BE2C (cell line): Measurements from ENCODE around the gene TFRC.
"Not testable (repeated sequence)": the region's sequence is repeated elsewhere in the genome, so short reads cannot be mapped to it uniquely, and the experiment has no call there.

Experiments
- DNase-seq: peaks from one replicate; pipeline ENCODE4 v3.0.0-alpha.2; 2020
- H3K27me3 ChIP-seq: fragments of 250-450 bp; sonication (Bioruptor Pico); 2 replicates; pipeline ENCODE4 v1.5.1; 2020; ENCODE audit warnings: mild to moderate bottlenecking
- H3K36me3 ChIP-seq: fragments of 250-450 bp; sonication (Bioruptor Pico); 2 replicates; pipeline ENCODE4 v1.5.1; 2020; ENCODE audit warnings: mild to moderate bottlenecking
- H3K4me1 ChIP-seq: fragments of 250-450 bp; sonication (Bioruptor Pico); 2 replicates; pipeline ENCODE4 v1.5.1; 2020
- H3K4me3 ChIP-seq: 2 replicates; pipeline ENCODE4 v1.5.1; 2011; ENCODE audit warnings: low read depth, low read length
- H3K9me3 ChIP-seq: fragments of 250-450 bp; sonication (Bioruptor Pico); 2 replicates; pipeline ENCODE4 v1.5.1; 2020
- CTCF ChIP-seq: IDR thresholded peaks from 2 replicates; pipeline ENCODE4 v1.5.1; 2012; ENCODE audit warnings: mild to moderate bottlenecking, low read depth, low read length

Gene TFRC

GRCh38 chr3:196087906-196088305 is 6.0 kb upstream of the TFRC start:
- Histone ChIP-seq H3K4me1 (no peaks in the 10 kb centered on the region), H3K36me3 (no peaks in the 10 kb centered on the region), H3K27me3 (no peaks in the 10 kb centered on the region), H3K9me3 (no peaks in the 10 kb centered on the region), H3K4me3 (no peak overlapping the region)
- TF ChIP-seq CTCF: no peak
- DNase-seq: no peak

GRCh38 chr3:196082619-196082971 is 705 bp upstream of the TFRC start:
- no peak for DNase-seq
- Histone ChIP-seq H3K4me3 (peak overlapping the region; percentile 78), H3K9me3 (no peaks in the 10 kb centered on the region), H3K36me3 (no peaks in the 10 kb centered on the region), H3K4me1 (no peaks in the 10 kb centered on the region), H3K27me3 (no peaks in the 10 kb centered on the region)
- no peak for TF ChIP-seq CTCF

GRCh38 chr3:196081002-196081833 is 672 bp downstream of the TFRC start:
- Histone ChIP-seq H3K4me1 (no peaks in the 10 kb centered on the region), H3K27me3 (no peaks in the 10 kb centered on the region), H3K9me3 (no peaks in the 10 kb centered on the region), H3K4me3 (peak overlapping the region; percentile 78), H3K36me3 (peaks cover 8% of the 10 kb centered on the region)
- no peak for TF ChIP-seq CTCF
- peak; percentile 75 for DNase-seq

GRCh38 chr3:196080101-196080846 is 1.6 kb downstream of the TFRC start:
- Histone ChIP-seq H3K36me3 (peaks cover 14% of the 10 kb centered on the region), H3K4me3 (peak overlapping the region; percentile 78)
- not testable (repeated sequence) for H3K4me1 ChIP-seq, DNase-seq, H3K9me3 ChIP-seq, H3K27me3 ChIP-seq

- peak overlapping the region; percentile 78 for H3K4me3 ChIP-seq
- no peak for DNase-seq
- H3K36me3 ChIP-seq: peaks cover 18% of the 10 kb centered on the region
- no peaks in the 10 kb centered on the region for H3K9me3 ChIP-seq
- TF ChIP-seq CTCF: no peak
- H3K4me1 ChIP-seq: no peaks in the 10 kb centered on the region
- no peaks in the 10 kb centered on the region for H3K27me3 ChIP-seq
These were observed 2.2 kb downstream of the TFRC start for GRCh38 chr3:196079682-196080081.

- H3K9me3 ChIP-seq: no peaks in the 10 kb centered on the region
- H3K27me3 ChIP-seq: no peaks in the 10 kb centered on the region
- no peak for TF ChIP-seq CTCF
- no peak for DNase-seq
- peaks cover 63% of the 10 kb centered on the region for H3K36me3 ChIP-seq
- no peak overlapping the region for H3K4me3 ChIP-seq
- no peaks in the 10 kb centered on the region for H3K4me1 ChIP-seq
These were observed 6.9 kb downstream of the TFRC start for GRCh38 chr3:196075013-196075412.
